ENCODE results near the gene TMEM223. TPM values are rescaled to one million over a fixed set of nuclear protein-coding genes. Genes with fewer than 3 reads are reported as not detected.

Gene TMEM223
- total and polyA plus RNA-seq, 9 of the 15 experiments (the other 6 are each of a cell fraction or from before 2014, with no cell fraction given): 5.9 to 34.5 (median 19.6) TPM

DNA sequence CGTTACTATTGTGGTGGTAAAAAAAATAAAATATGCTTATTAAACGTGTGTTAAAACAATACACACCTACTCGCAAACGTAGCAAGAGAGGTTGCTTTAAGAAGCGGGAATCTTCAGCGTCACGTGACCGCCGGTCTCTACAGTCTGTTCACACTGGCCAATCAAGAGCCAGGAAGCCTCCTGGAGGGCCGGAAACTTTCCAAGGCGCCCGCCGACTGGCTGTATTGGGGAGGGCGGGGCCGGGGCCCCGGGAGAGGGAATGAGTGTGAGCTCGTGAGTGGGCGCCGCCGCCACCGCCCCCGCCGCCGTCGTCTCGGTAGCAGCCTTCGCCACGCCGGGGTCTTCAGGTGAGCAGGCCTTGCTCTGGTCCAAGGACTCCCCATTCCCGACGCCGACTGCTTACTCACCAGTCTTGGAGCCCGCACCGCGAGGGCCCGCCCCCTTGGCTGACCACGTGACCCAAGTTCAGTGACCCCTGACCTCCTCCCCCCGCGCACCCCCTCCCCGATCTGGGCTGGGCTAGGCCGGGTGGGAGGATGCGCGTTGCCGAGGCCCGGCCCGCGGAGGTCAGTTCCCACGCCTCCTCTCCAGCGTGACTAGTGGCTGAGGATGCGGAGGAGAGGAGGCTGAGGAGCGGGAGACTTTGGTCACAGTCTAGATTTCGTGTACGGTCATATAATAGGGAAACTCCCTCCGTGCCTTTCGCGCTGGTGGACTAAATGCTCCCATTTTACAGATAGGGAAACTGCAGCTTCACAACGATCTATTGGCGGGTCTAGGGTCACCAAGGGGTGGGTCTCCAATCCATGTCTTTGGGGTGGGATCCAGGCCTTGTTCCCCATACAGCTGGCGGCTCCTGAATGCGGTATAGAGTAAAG lies 20.4 kb downstream of the TMEM223 start, which contains the start of gene TAF6L (continued):
- TF ChIP-seq RBM17 (IDR thresholded peaks at IDR 0.05; ENCODE audit: borderline replicate concordance, low read depth, low read length) (no peak), IRF2 (CRISPR knock-in tag; IDR thresholded peaks at IDR 0.05) (no peak), HDAC6 (IDR thresholded peaks at IDR 0.05; ENCODE audit: low read depth, low read length) (no peak), KAT2B (IDR thresholded peaks at IDR 0.05; ENCODE audit: low read depth, low read length) (no peak), ZFP36 (IDR thresholded peaks at IDR 0.05; ENCODE audit: low read depth, low read length, partially characterized antibody) (no peak), SRF (CRISPR knock-in tag; IDR thresholded peaks at IDR 0.05) (peak in 1 of 2 experiments; percentile 62; a peak in 2 of 4 replicates), ZNF589 (CRISPR knock-in tag; IDR thresholded peaks at IDR 0.05; ENCODE audit: low read depth) (no peak), SAFB (IDR thresholded peaks at IDR 0.05; ENCODE audit: borderline replicate concordance, low read depth, low read length) (peak; percentile 75; the same call in 1 of the 2 replicates), ZNF217 (CRISPR knock-in tag; IDR thresholded peaks at IDR 0.05) (no peak), MAZ (CRISPR knock-in tag; conservative IDR thresholded peaks at IDR 0.05 in 1 of 2, IDR thresholded peaks at IDR 0.05 in 1 of 2) (peak; percentile 99), ZNF133 (CRISPR knock-in tag; IDR thresholded peaks at IDR 0.05) (no peak), CREB5 (CRISPR knock-in tag; IDR thresholded peaks at IDR 0.05) (no peak), NFATC3 (IDR thresholded peaks at IDR 0.05) (no peak), ADNP (tag; IDR thresholded peaks at IDR 0.05) (no peak), ESRRA (IDR thresholded peaks at IDR 0.05; ENCODE audit: borderline replicate concordance, low read depth) (0 out of 2 replicates have a peak, but pooled peaks have one; percentile 60), DMBX1 (CRISPR knock-in tag; IDR thresholded peaks at IDR 0.05; ENCODE audit: borderline replicate concordance) (no peak), SMAD4 (CRISPR knock-in tag; conservative IDR thresholded peaks at IDR 0.05) (0 out of 2 replicates have a peak, but pooled peaks have one; percentile 20), ZNF3 (CRISPR knock-in tag; IDR thresholded peaks at IDR 0.05) (no peak), RBM22 (IDR thresholded peaks at IDR 0.05; ENCODE audit: low read depth, low read length, poor library complexity, severe bottlenecking) (no peak), CHD1 (IDR thresholded peaks at IDR 0.05; ENCODE audit: low read length) (peak; percentile 8)
- TF ChIP-seq, protein P1, sequence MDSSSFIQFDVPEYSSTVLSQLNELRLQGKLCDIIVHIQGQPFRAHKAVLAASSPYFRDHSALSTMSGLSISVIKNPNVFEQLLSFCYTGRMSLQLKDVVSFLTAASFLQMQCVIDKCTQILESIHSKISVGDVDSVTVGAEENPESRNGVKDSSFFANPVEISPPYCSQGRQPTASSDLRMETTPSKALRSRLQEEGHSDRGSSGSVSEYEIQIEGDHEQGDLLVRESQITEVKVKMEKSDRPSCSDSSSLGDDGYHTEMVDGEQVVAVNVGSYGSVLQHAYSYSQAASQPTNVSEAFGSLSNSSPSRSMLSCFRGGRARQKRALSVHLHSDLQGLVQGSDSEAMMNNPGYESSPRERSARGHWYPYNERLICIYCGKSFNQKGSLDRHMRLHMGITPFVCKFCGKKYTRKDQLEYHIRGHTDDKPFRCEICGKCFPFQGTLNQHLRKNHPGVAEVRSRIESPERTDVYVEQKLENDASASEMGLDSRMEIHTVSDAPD (CRISPR knock-in tag; IDR thresholded peaks at IDR 0.05): no peak
- TF ChIP-seq, protein P2, sequence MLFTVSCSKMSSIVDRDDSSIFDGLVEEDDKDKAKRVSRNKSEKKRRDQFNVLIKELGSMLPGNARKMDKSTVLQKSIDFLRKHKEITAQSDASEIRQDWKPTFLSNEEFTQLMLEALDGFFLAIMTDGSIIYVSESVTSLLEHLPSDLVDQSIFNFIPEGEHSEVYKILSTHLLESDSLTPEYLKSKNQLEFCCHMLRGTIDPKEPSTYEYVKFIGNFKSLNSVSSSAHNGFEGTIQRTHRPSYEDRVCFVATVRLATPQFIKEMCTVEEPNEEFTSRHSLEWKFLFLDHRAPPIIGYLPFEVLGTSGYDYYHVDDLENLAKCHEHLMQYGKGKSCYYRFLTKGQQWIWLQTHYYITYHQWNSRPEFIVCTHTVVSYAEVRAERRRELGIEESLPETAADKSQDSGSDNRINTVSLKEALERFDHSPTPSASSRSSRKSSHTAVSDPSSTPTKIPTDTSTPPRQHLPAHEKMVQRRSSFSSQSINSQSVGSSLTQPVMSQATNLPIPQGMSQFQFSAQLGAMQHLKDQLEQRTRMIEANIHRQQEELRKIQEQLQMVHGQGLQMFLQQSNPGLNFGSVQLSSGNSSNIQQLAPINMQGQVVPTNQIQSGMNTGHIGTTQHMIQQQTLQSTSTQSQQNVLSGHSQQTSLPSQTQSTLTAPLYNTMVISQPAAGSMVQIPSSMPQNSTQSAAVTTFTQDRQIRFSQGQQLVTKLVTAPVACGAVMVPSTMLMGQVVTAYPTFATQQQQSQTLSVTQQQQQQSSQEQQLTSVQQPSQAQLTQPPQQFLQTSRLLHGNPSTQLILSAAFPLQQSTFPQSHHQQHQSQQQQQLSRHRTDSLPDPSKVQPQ (CRISPR knock-in tag; IDR thresholded peaks at IDR 0.05; ENCODE audit: borderline replicate concordance): no peak

Data from K562 (cell line).